GM12874 (cell line): Measurements from ENCODE around the gene TMEM115.

Source experiments
- TF ChIP-seq, protein P1 (sequence below): IDR thresholded peaks from 2 replicates; pipeline ENCODE4 v1.5.1; 2011; ENCODE audit warnings: low read depth, mild to moderate bottlenecking, control low read depth, low read length, moderate library complexity; ENCODE audit not compliant: insufficient read depth

The TMEM115 gene

DNA sequence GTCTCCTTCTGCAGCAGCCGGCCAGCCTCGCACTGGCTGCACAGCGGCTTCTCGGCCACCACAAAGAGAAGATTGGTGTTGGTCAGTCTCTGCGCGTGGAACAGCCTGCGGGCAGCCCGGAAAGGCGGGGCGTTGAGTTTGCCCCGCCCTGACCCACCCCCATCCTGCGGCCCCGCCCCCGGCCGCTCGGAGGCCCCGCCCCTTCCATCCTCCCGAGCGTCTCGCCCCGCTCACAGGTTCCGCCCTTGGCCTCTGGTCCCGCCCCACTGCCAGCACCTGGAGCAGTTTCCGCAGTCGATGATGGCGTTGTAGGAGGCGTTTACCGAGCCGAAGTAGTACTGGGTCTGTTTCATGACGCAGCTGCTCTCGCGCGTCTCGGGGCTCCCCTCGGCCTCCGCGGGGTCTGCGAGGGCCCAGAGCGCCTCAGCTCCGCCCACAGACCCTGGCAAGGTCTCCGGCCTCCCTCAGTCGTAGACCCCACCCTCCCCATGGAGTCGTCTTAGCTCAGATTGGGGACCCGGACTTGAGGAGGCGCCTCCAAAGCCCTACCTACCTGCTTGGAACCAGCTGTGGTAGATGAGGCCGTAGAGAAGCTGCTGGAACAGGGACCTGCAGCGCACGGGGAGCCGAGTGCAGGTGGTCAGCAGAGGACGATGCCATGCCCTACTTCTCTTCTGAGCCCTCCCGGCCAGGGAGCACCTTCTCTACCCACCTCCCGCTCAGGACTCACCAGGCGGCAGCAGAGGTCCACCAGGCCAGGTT is 5.9 kb upstream of the TMEM115 start:
- TF ChIP-seq, protein P1, sequence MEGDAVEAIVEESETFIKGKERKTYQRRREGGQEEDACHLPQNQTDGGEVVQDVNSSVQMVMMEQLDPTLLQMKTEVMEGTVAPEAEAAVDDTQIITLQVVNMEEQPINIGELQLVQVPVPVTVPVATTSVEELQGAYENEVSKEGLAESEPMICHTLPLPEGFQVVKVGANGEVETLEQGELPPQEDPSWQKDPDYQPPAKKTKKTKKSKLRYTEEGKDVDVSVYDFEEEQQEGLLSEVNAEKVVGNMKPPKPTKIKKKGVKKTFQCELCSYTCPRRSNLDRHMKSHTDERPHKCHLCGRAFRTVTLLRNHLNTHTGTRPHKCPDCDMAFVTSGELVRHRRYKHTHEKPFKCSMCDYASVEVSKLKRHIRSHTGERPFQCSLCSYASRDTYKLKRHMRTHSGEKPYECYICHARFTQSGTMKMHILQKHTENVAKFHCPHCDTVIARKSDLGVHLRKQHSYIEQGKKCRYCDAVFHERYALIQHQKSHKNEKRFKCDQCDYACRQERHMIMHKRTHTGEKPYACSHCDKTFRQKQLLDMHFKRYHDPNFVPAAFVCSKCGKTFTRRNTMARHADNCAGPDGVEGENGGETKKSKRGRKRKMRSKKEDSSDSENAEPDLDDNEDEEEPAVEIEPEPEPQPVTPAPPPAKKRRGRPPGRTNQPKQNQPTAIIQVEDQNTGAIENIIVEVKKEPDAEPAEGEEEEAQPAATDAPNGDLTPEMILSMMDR, result no peak

DNA sequence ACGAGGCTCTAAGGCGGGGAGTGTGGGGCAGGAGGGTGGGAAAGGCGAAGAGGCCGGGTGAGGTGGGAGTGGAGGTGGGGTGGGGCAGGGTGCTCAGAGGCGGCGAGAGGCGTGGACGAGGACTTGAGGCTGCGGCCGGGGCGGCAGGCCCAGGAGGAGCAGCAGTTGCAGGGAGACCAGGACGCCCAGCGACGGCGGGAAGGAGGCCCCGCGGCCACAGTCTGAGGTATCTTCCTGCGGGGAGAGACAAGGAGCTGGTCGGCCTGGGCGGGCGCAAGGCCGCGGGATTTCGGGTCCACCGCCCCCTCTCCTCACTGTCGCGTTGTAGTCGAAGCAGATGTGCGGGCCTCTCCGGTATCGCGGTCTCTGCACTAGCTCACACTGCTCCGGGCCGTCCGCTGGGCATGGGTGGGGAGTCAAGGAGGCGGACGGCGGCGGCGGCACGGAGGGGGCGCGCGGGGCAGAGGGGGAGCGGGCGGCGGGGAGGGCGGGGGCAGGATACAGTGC is 5.3 kb upstream of the TMEM115 start:
- TF ChIP-seq, protein P1, result no peak

DNA sequence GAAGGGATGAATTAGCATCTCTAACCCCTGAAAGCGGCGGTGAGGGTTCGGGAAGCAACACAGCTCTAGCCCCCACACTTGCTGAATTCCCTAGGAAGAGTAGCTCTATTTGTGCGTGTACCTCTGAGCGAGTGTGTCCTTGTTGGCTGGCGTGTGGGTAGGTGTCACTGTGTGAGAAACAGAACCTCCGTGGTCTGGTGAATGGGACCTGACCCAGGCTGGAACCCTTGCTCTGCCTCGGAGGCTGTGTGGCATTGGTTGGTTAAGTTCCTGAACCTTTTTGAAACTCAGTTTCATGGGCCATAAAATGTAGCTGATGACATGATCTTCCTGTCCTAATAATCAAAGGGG is 414 bp upstream of the TMEM115 start:
- TF ChIP-seq, protein P1, result no peak

DNA sequence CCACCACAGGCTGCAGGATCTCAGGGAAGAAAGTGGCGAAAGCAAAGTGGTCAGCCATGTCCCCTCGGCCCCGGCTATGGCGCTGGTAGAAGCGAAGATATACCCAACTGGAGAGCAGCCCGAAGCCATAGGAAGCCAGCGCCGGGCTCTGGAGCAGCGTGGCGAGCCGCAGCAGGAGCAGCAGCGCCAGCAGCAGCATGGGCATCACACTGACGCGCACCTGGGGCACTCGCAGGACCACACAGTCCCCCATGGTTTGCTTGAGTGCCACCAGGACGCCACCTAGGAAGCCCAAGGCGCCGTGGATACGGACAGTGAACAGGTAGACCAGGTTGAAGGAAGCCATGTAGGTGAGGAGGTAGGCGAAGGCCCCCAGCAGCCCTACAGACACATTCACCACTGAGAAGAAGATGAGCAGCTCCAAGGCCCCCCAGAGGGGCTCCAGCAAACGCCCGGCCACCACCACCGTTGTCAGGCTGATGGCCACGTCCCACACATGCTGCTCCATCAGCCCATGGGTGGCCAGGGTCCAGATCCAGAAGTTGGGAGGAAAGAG is 888 bp downstream of the TMEM115 start:
- TF ChIP-seq, protein P1, result no peak

DNA sequence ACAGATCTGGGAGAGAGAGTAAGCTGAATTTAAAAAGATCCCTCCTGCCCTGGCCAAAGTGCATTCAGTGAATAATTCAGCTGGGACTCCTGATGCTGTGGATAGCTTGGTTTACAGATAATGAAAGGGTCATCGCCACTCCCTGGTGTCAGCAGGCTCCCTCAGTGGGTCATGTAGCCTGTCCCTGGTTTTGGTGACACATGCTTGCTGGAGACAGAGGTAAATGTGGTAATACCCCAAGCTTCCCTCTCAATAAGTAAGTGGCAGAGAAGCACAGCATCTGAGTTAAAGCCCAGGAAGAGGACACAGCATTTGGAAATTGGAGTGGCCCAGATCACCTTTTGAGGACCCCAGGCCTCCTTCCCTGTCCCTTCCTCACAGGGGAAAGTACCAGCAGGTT is 1.8 kb downstream of the TMEM115 start:
- TF ChIP-seq, protein P1, result no peak

DNA sequence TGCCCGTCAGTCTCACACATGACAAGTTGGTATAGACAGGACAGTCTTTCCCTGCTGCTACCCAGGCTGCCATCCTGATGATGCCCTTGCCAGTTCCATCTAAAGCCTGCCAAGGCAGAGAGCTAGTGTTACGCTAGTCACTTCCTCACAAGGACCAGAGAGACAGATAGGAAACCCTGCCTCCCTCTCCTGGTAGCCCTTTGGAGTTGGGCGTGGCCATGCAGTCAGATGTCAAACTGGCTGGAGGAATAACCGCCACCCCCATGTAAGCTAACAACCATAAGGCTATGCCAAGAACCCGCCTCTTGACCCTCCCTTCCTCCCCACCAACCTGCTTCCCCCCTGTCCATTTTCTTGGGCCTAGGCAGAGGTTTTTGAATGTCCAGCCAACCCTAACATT is 2.8 kb downstream of the TMEM115 start:
- TF ChIP-seq, protein P1, result no peak

DNA sequence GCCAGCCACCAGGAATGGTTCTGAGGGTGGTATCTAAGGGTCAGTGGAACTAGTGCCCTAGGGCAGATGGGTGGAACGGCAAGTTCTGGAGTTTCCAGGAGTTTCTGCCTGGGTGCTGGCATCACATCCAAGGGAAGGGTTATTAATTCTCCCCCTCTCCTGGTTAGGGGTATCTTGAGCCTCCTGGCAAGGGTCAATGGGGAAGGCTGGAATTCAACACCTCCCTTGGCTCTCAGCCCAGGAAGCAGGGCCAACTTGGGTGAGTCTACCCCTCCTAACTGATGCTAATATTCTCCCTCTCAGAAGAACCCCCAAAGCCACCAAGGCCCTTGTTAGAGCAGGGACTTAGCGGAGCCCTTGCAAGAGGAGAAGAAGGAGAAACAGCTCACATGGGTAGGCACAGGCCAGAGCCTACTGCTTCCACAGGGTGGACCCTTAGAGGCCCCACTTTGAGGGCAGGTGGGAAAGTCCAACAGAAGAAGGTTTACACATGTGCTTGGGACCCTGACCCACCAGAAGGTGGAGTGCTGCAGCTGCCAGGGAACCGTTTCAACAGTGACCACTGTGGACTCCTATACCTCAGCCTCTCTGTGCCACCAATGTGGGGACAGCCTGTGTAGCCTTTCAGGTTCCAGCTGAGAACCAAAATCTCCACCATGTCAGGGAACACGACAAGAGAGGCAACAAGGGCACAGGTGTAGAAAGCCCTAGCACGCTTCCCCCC is 3.3 kb downstream of the TMEM115 start:
- TF ChIP-seq, protein P1, result no peak
